Measurements from ENCODE around the gene GCNA.
A peak's percentile ranks its signal among the peaks of the same experiment; 100 is the strongest.

Gene GCNA, protein sequence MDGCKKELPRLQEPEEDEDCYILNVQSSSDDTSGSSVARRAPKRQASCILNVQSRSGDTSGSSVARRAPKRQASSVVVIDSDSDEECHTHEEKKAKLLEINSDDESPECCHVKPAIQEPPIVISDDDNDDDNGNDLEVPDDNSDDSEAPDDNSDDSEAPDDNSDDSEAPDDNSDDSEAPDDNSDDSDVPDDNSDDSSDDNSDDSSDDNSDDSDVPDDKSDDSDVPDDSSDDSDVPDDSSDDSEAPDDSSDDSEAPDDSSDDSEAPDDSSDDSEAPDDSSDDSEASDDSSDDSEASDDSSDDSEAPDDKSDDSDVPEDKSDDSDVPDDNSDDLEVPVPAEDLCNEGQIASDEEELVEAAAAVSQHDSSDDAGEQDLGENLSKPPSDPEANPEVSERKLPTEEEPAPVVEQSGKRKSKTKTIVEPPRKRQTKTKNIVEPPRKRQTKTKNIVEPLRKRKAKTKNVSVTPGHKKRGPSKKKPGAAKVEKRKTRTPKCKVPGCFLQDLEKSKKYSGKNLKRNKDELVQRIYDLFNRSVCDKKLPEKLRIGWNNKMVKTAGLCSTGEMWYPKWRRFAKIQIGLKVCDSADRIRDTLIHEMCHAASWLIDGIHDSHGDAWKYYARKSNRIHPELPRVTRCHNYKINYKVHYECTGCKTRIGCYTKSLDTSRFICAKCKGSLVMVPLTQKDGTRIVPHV

DNA sequence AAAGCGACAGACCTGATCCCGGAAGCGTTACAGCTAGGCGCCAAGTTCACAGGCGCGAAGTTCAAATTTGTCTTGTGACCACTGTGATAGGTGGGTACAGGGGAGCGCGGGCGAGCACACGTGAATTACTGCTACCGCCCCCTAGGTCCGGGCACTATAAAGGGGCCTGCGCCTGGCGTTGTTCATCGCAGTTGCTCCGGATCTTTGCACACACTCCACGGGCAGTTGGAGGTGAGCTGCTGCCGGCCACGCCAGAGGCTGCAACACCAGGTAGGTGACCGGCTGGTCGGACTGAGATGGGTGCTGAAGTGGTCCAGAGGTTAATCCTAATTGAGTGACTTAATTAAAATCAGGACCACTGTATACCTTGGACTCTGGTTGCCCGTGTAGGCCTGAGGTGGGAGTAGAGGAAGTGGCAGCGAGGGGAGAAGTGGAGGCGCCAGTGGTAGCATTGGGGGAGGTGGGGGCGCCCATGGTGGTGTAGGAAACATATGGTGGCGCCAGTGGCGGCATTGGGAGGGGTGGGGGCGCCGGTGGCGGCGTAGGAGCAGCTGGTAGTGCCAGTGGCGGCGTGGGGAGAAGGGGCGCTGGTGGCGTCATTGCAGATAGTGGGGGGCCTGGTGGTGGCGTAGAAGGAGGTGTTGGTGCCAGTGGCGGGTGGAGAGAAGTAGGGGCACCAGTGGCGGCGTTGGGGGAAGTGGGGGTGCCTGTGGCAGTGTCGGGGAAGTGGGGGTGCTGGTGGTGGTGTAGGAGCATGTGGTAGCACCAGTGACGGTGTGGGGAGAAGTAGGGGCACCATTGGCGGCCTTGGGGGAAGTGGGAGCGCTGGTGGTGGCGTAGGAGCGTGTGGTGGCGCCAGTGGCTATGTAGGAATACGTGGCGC is at the start of gene GCNA:
TSS of gene GCNA (plus strand) at position 185 of the 883 bp plus-strand sequence. CDS start 2,385 bp downstream, outside the sequence.
- in situ Hi-C loops (cut with MboI; ENCODE audit: low sequenced_read_pairs, unreplicated experiment): no loop called here
- TF ChIP-seq, protein P1, sequence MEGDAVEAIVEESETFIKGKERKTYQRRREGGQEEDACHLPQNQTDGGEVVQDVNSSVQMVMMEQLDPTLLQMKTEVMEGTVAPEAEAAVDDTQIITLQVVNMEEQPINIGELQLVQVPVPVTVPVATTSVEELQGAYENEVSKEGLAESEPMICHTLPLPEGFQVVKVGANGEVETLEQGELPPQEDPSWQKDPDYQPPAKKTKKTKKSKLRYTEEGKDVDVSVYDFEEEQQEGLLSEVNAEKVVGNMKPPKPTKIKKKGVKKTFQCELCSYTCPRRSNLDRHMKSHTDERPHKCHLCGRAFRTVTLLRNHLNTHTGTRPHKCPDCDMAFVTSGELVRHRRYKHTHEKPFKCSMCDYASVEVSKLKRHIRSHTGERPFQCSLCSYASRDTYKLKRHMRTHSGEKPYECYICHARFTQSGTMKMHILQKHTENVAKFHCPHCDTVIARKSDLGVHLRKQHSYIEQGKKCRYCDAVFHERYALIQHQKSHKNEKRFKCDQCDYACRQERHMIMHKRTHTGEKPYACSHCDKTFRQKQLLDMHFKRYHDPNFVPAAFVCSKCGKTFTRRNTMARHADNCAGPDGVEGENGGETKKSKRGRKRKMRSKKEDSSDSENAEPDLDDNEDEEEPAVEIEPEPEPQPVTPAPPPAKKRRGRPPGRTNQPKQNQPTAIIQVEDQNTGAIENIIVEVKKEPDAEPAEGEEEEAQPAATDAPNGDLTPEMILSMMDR (IDR thresholded peaks at IDR 0.05; ENCODE audit: borderline replicate concordance, control extremely low read depth, extremely low read depth, insufficient read depth, missing control alignments): no peak
- peak; percentile 24 for DNase-seq (ENCODE audit: low spot score)

- peak; percentile 15 for DNase-seq (ENCODE audit: low spot score)
Observed at GRCh38 chrX:71532078-71532752, 46.0 kb upstream of the GCNA start.

GRCh38 chrX:71532753-71533425 is 45.3 kb upstream of the GCNA start, which contains the start of gene OGT:
OGT (plus strand) TSS chrX:71533104; CDS start chrX:71533300, 196 bp downstream.
- TF ChIP-seq, protein P1 (IDR thresholded peaks at IDR 0.05; ENCODE audit: borderline replicate concordance, control extremely low read depth, extremely low read depth, insufficient read depth, missing control alignments): peak; percentile 1
- DNase-seq (ENCODE audit: low spot score): peak; percentile 68
- in situ Hi-C loops (cut with MboI; ENCODE audit: low sequenced_read_pairs, unreplicated experiment): no loop called here

More at GRCh38 chrX:71532078-71532752, 46.0 kb upstream of the GCNA start:
- TF ChIP-seq, protein P1 (IDR thresholded peaks at IDR 0.05; ENCODE audit: borderline replicate concordance, control extremely low read depth, extremely low read depth, insufficient read depth, missing control alignments): no peak
- in situ Hi-C loops (cut with MboI; ENCODE audit: low sequenced_read_pairs, unreplicated experiment): no loop called here

- in situ Hi-C loops (cut with MboI; ENCODE audit: low sequenced_read_pairs, unreplicated experiment): no loop called here
- TF ChIP-seq, protein P1 (IDR thresholded peaks at IDR 0.05; ENCODE audit: borderline replicate concordance, control extremely low read depth, extremely low read depth, insufficient read depth, missing control alignments): no peak
- no peak for DNase-seq (ENCODE audit: low spot score)
Observed at GRCh38 chrX:71533516-71533850, 44.8 kb upstream of the GCNA start.

DNA sequence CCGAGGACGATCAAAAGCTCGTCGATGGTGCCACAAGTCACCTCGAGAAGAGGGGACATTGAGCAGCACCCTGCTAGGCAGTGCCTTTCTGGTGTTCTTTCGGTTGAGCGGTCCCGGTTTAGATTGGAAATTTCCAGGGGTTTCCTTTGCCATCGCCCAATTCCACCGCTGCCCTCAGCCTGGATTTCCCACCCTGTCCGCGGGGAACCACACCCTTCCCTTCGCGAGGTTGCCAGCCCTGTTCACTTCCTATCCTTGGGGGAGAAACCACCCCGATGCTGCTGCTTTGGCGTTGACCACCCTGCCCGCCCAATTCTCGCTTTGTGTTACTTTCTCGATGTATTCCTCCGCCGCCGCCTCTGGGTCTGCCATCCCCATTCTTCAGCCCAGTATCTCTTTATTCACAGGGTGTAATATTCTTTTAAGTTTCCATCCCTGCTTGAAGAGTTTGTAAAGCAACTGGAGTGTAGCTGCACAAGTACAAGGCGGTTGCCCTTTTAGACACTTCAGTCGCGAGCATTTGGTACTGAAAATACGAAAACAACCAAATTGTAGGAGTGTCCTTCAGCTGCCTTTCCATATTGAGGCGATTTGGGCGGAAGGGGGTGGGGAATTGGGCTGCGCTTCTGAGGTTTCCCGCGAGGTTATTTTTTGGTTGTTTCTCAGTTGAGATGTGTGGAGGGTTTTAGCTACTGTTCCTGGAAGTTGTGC is 44.2 kb upstream of the GCNA start:
- no peak for DNase-seq (ENCODE audit: low spot score)
- TF ChIP-seq, protein P1 (IDR thresholded peaks at IDR 0.05; ENCODE audit: borderline replicate concordance, control extremely low read depth, extremely low read depth, insufficient read depth, missing control alignments): no peak
- in situ Hi-C loops (cut with MboI; ENCODE audit: low sequenced_read_pairs, unreplicated experiment): no loop called here

Measured in GM13976 (cell line).